GM18502 (cell line): ENCODE results near the gene DNMBP.
"Not testable (repeated sequence)": the region's sequence is repeated elsewhere in the genome, so short reads cannot be mapped to it uniquely, and the experiment has no call there.

Source experiments
- ATAC-seq: cut with Tn5 transposase; IDR thresholded peaks from one replicate; pipeline ENCODE4 v1.9.1; 2021; ENCODE audit warnings: mild to moderate bottlenecking; ENCODE audit not compliant: unreplicated experiment, poor library complexity

Gene DNMBP

DNA sequence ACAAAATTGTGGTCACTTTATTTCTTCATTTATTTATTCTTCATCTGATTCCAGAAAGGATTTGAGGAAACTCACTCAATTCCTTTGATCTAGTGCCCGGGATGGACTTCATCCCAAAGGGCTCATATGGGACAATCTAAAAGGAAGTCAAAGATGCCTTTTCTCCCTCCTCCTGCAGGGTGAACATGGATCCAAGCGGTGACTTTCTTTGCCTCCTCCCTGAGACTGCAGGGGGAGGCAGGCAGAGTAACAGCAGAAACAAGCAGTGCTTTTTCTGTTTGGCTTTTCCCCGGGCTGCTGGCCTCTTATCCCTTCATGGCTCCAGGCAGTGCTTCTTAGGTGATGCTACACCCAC, 10.0 kb upstream of the DNMBP start:
- ATAC-seq: no peak

GRCh38 chr10:100014071-100014762, 4.5 kb upstream of the DNMBP start:
- ATAC-seq: peak; percentile 71

DNA sequence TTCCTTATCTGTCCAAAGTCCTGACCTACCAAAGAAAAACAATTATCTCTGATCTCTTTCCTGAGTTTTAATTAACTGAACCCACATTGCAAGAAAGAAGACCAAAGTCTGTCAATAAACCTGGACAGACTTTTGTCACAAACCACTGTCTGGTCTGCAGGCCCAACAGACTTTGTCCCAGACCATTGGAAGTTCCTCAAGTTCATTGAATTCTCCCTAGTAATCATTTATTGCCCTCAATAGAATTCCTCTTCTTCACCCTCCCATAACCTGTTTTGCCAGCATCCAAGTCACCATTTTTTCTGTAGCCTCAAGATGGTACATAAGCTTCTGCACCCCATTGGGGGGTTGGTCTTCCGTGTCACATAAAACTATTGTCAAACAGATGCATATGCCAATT, 3.9 kb upstream of the DNMBP start:
- ATAC-seq: no peak

DNA sequence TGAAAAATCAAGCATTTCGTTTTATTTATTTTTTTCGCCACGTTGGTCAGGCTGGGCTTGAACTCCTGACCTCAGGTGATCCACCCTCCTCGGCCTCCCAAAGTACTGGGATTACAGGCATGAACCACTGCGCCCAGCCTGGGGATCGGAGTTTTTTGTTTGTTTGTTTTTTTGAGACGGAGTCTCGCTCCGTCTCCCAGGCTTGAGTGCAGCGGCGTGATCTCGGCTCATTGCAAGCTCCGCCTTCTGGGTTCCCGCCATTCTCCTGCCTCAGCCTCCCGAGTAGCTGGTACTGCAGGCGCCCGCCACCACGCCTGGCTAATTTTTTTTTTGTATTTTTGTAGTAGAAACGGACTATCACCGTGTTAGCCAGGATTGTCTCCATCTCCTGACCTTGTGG, 2.2 kb upstream of the DNMBP start:
- ATAC-seq: not testable (repeated sequence)

DNA sequence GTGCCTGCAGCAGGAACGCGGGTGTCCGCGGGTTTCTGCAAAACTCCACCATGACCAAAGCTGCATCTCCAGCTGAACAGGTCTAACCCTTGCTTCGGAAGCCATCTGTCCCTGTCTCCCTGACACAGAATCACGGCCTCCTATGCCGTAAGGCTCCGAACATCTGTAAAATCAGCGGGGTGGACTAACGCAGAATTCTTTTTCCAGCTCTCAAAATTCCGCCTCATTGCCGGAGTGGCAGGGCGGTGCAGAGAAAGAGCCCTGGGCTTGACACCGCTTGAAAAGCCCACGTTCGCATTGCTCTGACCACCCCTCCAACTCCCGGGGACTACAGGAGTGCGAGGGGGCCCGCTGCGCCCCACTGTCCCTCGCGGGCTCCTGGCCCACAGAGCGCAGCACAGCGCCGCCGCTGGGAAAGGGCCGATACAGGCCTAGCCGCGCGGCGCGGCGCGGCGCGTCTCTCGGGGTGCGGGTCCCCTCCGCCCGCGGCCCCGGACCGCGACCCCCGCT, 409 bp downstream of the DNMBP start:
- ATAC-seq: peak; percentile 47

DNA sequence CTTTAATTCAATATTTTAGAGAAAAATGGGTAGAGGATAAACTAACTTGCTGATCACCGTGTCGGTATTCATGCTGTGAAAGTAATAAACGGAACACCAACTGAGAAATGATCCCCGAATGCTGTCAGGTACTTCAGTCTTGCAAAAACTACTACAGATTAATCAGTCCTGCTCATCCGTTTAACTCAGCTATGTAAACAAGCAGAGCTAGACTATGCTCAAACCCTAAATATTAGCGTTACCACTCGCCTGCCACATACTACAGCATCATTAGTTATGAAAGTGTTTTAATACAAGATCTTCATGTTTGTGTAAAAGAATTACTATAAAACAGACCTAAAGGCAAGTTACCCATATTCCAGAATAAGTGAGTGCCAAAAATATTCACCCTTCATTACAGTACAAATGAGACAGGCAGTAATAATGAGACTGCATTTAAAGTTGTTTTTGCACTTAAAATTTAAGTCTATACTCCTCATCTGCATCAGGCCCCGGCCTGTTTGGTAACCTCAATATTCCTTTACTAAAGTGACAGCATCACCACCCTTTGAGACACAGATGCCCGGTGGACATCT, 952 bp downstream of the DNMBP start:
- ATAC-seq: no peak

DNA sequence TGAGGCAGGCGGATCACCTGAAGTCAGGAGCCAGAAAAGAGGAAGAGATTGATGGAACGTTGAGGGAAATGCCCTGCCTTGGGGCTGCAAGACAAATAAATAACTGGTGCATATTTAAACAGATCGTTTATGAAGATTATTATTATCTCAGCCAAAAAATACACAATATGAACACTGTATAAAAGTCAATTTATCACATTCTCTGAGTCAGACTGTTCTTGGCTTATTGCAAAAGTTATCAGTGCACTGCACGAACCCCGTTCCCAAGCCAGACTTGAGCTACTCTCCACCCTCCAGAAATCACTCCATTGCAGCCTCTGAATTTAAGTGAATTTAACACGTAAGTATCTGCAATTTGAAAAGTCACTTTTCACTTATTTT, 1.6 kb downstream of the DNMBP start:
- no peak for ATAC-seq

GRCh38 chr10:100007231-100008141, 2.3 kb downstream of the DNMBP start:
- no peak for ATAC-seq

- ATAC-seq: no peak
Measured at GRCh38 chr10:100006243-100006886, 3.4 kb downstream of the DNMBP start.

GRCh38 chr10:100004805-100005510, 4.8 kb downstream of the DNMBP start:
- no peak for ATAC-seq

GRCh38 chr10:100000109-100000644, 9.6 kb downstream of the DNMBP start:
- ATAC-seq: no peak

- no peak for ATAC-seq
Measured at GRCh38 chr10:99999319-100000108, 10.2 kb downstream of the DNMBP start.

DNA sequence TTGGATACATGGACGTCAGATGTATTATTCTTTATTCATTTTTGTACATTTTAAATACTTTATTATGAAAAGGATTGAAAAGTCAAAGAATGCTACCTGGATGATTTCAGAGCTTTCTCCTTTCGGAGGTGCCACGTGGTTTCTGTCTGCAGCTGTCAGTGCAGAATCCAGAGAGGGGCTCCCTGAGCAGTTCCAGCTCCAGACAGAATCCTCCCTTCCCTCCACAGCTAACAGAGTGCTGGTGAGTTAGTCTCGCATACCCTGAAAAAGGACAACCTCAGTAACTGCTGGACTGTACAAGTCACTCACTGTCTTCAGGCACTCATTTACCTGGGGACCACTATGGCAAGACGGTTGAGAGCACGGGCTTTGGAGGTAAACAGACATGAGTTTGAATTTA, 10.9 kb downstream of the DNMBP start:
- ATAC-seq: no peak

DNA sequence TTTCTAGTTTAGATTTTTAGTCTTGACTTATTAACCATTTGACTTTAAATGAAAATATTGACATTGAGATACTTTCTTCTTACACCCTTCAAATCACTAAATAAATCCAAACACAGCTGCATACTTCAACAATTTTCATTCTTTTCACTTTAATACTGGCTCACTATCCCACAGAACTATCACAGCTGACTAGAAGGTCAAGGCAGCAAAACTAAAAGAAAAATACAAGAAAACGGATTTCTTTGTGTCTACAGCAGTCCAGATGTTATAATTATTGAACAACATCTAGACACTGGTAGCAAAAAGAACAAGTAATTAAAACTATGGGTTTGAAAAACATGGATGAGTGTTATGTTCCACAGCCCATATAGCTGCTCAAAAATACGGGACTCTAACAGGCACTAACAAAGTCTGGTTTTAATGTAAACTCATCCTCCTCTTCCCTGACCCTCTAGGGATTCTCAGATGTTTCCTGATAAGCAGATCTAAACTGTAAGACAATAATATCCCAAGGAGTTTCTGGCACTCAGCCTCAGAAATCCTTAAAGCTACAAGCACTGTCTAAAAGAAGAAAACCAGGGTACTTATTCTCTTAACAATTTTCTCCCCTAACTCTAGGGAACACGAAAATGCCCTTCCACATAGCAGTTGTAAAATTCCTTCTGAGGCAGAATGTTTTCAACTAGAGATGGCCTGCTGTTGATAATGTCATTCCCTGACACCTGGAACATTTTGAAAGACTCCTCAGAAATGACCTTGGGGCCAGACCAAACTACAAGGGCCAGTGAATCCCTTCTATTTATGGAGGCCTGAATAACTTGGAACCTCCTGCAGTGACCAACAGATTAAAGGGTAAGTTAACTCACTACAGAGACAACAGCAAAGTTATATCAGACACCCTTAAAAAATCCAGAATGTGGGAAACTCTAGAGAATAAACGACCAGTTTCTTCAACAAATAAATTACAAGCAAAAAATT, 12.8 kb downstream of the DNMBP start:
- no peak for ATAC-seq

DNA sequence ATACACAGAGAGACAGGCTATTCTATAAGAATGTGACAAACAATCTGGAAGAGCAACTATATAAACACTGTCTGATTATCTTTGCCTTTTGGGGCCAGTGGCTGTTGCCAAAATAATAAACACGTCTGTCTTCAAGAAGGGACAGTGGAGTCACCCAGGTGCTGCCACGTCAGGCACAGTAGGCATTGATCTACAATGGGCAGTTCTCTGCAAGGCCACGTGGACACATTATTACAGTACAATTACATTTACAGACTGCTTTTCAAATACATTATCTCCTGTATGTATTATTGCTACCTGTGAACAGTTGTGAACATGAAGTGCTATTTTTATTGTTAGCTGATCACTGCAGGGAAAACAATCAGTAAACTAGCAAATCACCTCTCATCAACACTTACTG, 14.0 kb downstream of the DNMBP start:
- ATAC-seq: no peak

GRCh38 chr10:99995269-99995668, 14.5 kb downstream of the DNMBP start:
- ATAC-seq: no peak

- no peak for ATAC-seq
Measured at GRCh38 chr10:99994801-99995200, 14.9 kb downstream of the DNMBP start.
